ENCODE measurements around the gene RIPK4. TPM values are rescaled to one million over a fixed set of nuclear protein-coding genes. Genes with fewer than 3 reads are reported as not detected.
A peak's percentile ranks its signal among the peaks of the same experiment; 100 is the strongest.

The RIPK4 gene
- total RNA-seq, 1 experiment from 2014 or later: 24.1 TPM

DNA sequence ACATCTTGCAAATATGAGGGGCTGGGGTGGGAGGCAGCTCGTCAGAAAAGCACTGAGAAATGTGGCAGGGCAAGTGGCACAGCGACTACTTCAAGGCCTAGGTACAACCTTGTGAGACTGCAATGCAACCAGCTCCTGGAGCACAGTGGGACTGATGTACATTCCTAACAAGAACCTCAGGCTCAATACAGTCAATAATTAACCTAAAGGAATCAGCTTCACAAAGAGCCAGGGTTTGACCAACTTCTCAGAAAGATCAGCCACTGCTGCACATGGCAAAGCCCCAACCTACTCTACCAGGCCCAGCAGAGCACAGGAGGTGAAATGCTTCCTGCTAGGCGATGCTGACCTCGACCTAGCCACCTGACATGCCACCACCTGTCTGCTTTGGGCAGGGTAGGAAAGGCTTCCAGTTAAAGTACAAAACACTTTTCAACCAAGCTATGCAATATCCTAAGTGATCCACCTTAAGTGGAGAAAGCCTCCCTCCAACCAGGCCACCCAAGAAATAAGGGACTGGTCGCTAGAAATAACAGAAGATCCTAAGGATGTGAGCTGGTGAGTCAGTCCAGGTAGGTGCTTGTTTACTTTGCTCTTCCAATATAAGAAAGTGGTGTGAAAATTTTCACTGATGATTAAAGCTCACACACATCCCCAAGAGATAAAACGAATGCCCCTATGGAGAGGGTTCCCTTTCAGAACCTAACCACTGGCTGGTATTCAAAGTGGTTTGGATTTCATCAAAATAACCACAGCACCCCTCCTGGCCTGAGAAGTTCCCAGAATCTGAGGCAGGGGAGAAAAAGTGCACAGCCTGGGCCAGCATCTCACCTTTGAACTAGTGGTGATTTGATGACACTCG lies 2.1 kb downstream of the RIPK4 start:
- peak; percentile 63 to 66 for DNase-seq
- H3K27me3 Mint-ChIP-seq (ENCODE audit: insufficient read depth, unreplicated experiment): no peaks in the 10 kb centered on the region

DNA sequence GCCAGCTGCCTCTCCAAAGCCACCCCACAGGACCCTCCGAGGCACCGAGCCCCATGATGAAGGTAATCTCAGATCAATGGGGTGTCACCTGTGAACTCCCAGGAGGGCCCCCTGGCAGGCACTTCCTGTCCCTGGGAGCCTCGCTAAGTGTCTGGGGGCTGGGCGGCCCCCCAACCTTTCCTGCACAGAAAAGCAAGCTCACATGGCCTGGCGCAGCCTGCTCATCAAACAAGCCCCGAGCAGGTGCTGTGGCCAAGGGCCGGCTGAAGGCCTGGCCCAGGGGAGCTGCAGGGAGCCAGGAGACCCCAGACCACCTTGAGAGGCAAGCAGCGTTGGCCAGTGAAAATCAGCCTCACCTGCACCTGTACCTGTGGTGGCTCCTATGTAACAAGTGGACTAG lies 2.9 kb downstream of the RIPK4 start:
- peaks cover 50% of the 10 kb centered on the region for H3K4me1 Mint-ChIP-seq (ENCODE audit: low read depth, unreplicated experiment)
- H3K27ac Mint-ChIP-seq (ENCODE audit: unreplicated experiment): peak overlapping the region; percentile 79
- intact Hi-C loops (cut with micrococcal nuclease; ENCODE audit: unreplicated experiment): loop anchor here (1.0 kb wide), 2 partner anchors 14 to 49 kb away; no protein-coding TSS in a partner anchor
- no peaks in the 10 kb centered on the region for H3K27me3 ChIP-seq (replicated peaks; ENCODE audit: control insufficient read depth, insufficient read depth, low read length)
- H3K9me3 ChIP-seq: no peaks in the 10 kb centered on the region
- ChIA-PET POLR2A (interaction anchor here (0.6 to 2.0 kb wide), 6 partner anchors 8 to 85 kb away, joined by 3 to 17 read pairs (median 5); no protein-coding TSS in a partner anchor), CTCF (interaction anchor here (0.6 to 2.5 kb wide), 4 partner anchors 13 to 152 kb away, joined by 3 to 18 read pairs (median 7); no protein-coding TSS in a partner anchor)
- H3K36me3 Mint-ChIP-seq (ENCODE audit: insufficient read depth, unreplicated experiment): peaks cover 37% of the 10 kb centered on the region
- TF ChIP-seq CTCF (IDR thresholded peaks at IDR 0.05; ENCODE audit: insufficient read depth in 1 of 2, low read depth in 1 of 2, low read length in 1 of 2, severe bottlenecking in 1 of 2, unreplicated experiment in 1 of 2): no peak
- H3K4me3 ChIP-seq (ENCODE audit: low read depth, low read length): peak overlapping the region; percentile 6; the same call in 1 of the 2 replicates
- peaks cover 45% of the 10 kb centered on the region for H3K4me1 ChIP-seq
- DNase-seq: no peak
- H3K27me3 Mint-ChIP-seq (ENCODE audit: insufficient read depth, unreplicated experiment): no peaks in the 10 kb centered on the region
- H3K4me3 Mint-ChIP-seq (ENCODE audit: unreplicated experiment): peak overlapping the region; percentile 90
- H3K9me3 Mint-ChIP-seq (ENCODE audit: unreplicated experiment): no peaks in the 10 kb centered on the region
- H3K36me3 ChIP-seq (ENCODE audit: control insufficient read depth, insufficient read depth, low read length): no peaks in the 10 kb centered on the region
- no TSS peak for BruUV-seq (replicated peaks)

More for the DNA sequence above, 2.1 kb downstream of the RIPK4 start:
- Mint-ChIP-seq H3K4me3 (ENCODE audit: unreplicated experiment) (peak overlapping the region; percentile 90), H3K36me3 (ENCODE audit: insufficient read depth, unreplicated experiment) (peaks cover 32% of the 10 kb centered on the region), H3K9me3 (ENCODE audit: unreplicated experiment) (no peaks in the 10 kb centered on the region), H3K4me1 (ENCODE audit: low read depth, unreplicated experiment) (peaks cover 58% of the 10 kb centered on the region), H3K27ac (ENCODE audit: unreplicated experiment) (peak overlapping the region; percentile 79)
- no peak for TF ChIP-seq CTCF (IDR thresholded peaks at IDR 0.05; ENCODE audit: insufficient read depth in 1 of 2, low read depth in 1 of 2, low read length in 1 of 2, severe bottlenecking in 1 of 2, unreplicated experiment in 1 of 2)
- BruUV-seq (replicated peaks): no TSS peak
- ChIA-PET POLR2A (interaction anchor here (0.6 to 2.0 kb wide), 5 partner anchors 13 to 86 kb away, joined by 4 to 17 read pairs (median 5); no protein-coding TSS in a partner anchor), CTCF (interaction anchor here (0.5 to 2.5 kb wide), 5 partner anchors 14 to 152 kb away, joined by 3 to 18 read pairs (median 4); no protein-coding TSS in a partner anchor)
- intact Hi-C loops (cut with micrococcal nuclease; ENCODE audit: unreplicated experiment): loop anchor here (1.0 kb wide), 2 partner anchors 14 to 49 kb away; no protein-coding TSS in a partner anchor
- Histone ChIP-seq H3K4me1 (peaks cover 50% of the 10 kb centered on the region), H3K9me3 (no peaks in the 10 kb centered on the region), H3K4me3 (ENCODE audit: low read depth, low read length) (peak overlapping the region; percentile 90), H3K27me3 (replicated peaks; ENCODE audit: control insufficient read depth, insufficient read depth, low read length) (no peaks in the 10 kb centered on the region), H3K36me3 (ENCODE audit: control insufficient read depth, insufficient read depth, low read length) (no peaks in the 10 kb centered on the region)

DNA sequence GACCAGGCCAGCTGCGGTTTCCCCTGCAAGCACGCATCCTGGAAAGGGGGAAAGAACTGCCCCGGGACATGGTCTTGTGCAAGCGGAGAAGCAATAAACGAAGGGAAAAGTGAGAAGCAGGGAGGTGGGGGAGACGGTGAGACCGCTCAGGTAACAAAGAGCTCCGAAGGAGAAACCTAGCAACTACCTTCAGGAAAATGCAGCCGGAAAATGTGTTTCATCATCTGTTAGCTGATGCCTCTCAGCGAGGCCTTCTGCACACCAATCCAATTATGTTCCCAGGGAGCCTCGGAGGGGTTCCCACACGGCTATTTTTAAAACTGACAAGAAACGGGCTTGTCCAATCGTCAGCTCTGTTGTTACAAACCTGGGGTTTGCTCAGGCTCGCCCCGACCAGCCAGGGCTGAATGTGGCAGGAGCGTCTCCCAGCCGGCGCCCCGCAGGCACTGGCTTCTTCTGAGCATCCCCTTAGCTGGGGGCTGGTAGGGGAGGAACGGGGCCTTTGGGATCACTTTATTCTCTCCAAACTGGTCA lies 3.4 kb downstream of the RIPK4 start:
- no peaks in the 10 kb centered on the region for H3K9me3 Mint-ChIP-seq (ENCODE audit: unreplicated experiment)
- DNase-seq: no peak
- peaks cover 45% of the 10 kb centered on the region for H3K4me1 Mint-ChIP-seq (ENCODE audit: low read depth, unreplicated experiment)
- CTCF ChIA-PET: interaction anchor here (2.5 kb wide), 1 partner anchor 151 kb away, joined by 18 read pairs; no protein-coding TSS in a partner anchor
- POLR2A ChIA-PET: interaction anchor here (0.6 to 1.0 kb wide), 2 partner anchors 8 to 11 kb away, joined by 3 to 4 read pairs; no protein-coding TSS in a partner anchor
- BruUV-seq (replicated peaks): no TSS peak
- peaks cover 38% of the 10 kb centered on the region for H3K36me3 Mint-ChIP-seq (ENCODE audit: insufficient read depth, unreplicated experiment)
- no peaks in the 10 kb centered on the region for H3K9me3 ChIP-seq
- TF ChIP-seq CTCF (IDR thresholded peaks at IDR 0.05; ENCODE audit: insufficient read depth in 1 of 2, low read depth in 1 of 2, low read length in 1 of 2, severe bottlenecking in 1 of 2, unreplicated experiment in 1 of 2): no peak
- intact Hi-C loops (cut with micrococcal nuclease; ENCODE audit: unreplicated experiment): no loop called here
- H3K27me3 Mint-ChIP-seq (ENCODE audit: insufficient read depth, unreplicated experiment): no peaks in the 10 kb centered on the region
- no peaks in the 10 kb centered on the region for H3K36me3 ChIP-seq (ENCODE audit: control insufficient read depth, insufficient read depth, low read length)
- peak overlapping the region; percentile 37 for H3K4me3 Mint-ChIP-seq (ENCODE audit: unreplicated experiment)
- H3K27ac Mint-ChIP-seq (ENCODE audit: unreplicated experiment): peak overlapping the region; percentile 79
- peaks cover 45% of the 10 kb centered on the region for H3K4me1 ChIP-seq
- no peak overlapping the region for H3K4me3 ChIP-seq (ENCODE audit: low read depth, low read length)
- no peaks in the 10 kb centered on the region for H3K27me3 ChIP-seq (replicated peaks; ENCODE audit: control insufficient read depth, insufficient read depth, low read length)
